PFSK-1 (cell line): ENCODE data around the gene RALGPS1.

Experiments used
- FOXP2 ChIP-seq: optimal IDR thresholded peaks from 2 replicates; pipeline ENCODE3; 2011; ENCODE audit warnings: borderline replicate concordance, control low read depth, inconsistent platforms; ENCODE audit not compliant: insufficient read depth; ENCODE audit errors: extremely low read length, extremely low read depth
- POLR2AphosphoS5 ChIP-seq: IDR thresholded peaks from 2 replicates; pipeline ENCODE4 v1.6.1; 2012; ENCODE audit warnings: low read depth, mild to moderate bottlenecking, control low read depth, low read length, moderate library complexity
- SIN3A ChIP-seq: IDR thresholded peaks from 2 replicates; pipeline ENCODE4 v1.6.1; 2012; ENCODE audit warnings: mild to moderate bottlenecking, low read length, moderate library complexity, borderline replicate concordance; ENCODE audit not compliant: insufficient read depth
- TAF1 ChIP-seq: IDR thresholded peaks from 2 replicates; pipeline ENCODE4 v1.6.1; 2012; ENCODE audit warnings: low read length, control low read depth, borderline replicate concordance; ENCODE audit not compliant: insufficient read depth
- TF ChIP-seq, protein P1 (sequence below), 2 experiments: IDR thresholded peaks; 2 replicates each; pipeline versions ENCODE4 v1.6.1 to v1.8.0; 2011 to 2012; ENCODE audit warnings: low read depth in 2 of 2, low read length in 2 of 2, control low read depth in 1 of 2, inconsistent platforms in 1 of 2, mild to moderate bottlenecking in 1 of 2, moderate library complexity in 1 of 2; ENCODE audit not compliant: insufficient read depth in 1 of 2

RALGPS1 gene

DNA sequence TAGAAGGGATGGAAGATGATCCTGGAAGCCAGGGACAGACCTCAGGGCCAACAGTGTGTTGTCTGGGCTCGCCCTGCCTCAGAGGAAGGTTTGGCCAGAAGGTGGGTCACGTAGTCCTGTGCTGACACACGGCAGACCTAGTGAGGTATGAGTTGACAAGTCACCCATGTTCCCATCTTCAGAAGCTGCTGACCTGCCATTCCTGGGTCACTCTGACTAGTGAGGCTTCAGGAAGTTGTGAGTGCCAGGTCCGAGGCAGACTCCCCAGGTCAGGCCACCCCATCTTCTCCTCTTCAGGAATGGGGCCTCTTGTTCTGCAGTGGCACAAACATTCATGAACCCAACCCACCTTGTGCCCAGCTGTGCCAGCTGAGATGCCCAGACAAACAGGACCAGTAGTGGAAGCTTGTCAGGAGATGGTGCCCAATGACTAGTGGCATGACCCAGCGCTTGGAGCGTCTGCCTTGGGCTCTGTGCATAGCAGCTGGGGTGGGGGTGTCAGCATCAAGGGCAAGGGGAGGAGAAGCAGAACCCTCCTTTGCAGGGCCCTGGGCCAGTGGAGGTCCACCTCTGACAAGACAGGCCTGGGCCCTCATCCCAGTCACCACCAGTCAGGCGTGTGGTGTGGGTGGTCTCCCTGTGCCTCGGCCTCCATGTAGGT, 224.6 kb downstream of the RALGPS1 start:
- TF ChIP-seq FOXP2, result no peak
- TF ChIP-seq, protein P1, sequence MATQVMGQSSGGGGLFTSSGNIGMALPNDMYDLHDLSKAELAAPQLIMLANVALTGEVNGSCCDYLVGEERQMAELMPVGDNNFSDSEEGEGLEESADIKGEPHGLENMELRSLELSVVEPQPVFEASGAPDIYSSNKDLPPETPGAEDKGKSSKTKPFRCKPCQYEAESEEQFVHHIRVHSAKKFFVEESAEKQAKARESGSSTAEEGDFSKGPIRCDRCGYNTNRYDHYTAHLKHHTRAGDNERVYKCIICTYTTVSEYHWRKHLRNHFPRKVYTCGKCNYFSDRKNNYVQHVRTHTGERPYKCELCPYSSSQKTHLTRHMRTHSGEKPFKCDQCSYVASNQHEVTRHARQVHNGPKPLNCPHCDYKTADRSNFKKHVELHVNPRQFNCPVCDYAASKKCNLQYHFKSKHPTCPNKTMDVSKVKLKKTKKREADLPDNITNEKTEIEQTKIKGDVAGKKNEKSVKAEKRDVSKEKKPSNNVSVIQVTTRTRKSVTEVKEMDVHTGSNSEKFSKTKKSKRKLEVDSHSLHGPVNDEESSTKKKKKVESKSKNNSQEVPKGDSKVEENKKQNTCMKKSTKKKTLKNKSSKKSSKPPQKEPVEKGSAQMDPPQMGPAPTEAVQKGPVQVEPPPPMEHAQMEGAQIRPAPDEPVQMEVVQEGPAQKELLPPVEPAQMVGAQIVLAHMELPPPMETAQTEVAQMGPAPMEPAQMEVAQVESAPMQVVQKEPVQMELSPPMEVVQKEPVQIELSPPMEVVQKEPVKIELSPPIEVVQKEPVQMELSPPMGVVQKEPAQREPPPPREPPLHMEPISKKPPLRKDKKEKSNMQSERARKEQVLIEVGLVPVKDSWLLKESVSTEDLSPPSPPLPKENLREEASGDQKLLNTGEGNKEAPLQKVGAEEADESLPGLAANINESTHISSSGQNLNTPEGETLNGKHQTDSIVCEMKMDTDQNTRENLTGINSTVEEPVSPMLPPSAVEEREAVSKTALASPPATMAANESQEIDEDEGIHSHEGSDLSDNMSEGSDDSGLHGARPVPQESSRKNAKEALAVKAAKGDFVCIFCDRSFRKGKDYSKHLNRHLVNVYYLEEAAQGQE (IDR thresholded peaks at IDR 0.05; ENCODE audit: insufficient read depth in 1 of 2, low read depth in 2 of 2, low read length in 2 of 2), result no peak
- no peak for TF ChIP-seq TAF1
- no peak for TF ChIP-seq SIN3A
- TF ChIP-seq POLR2AphosphoS5, result no peak

DNA sequence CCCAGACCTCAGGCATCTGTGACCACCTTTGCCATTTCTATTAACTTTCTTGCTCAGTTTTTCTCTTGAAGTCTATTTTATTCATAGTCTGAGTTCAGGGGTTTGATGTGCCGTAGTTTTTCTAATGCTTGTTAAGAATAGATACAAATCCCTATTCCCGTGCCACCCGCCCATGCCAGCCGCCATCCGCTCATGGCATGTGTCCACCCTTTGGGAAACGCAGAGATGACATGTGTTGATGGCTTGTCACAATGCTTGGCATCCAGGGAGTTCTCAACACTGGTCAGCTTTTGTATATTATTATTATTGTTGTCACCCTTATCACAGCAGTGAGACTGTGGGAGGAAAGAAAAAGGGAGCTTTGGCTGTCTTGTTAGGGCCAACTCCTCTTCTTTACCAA, 225.2 kb downstream of the RALGPS1 start:
- TF ChIP-seq POLR2AphosphoS5, result no peak
- no peak for TF ChIP-seq TAF1
- TF ChIP-seq SIN3A, result no peak

DNA sequence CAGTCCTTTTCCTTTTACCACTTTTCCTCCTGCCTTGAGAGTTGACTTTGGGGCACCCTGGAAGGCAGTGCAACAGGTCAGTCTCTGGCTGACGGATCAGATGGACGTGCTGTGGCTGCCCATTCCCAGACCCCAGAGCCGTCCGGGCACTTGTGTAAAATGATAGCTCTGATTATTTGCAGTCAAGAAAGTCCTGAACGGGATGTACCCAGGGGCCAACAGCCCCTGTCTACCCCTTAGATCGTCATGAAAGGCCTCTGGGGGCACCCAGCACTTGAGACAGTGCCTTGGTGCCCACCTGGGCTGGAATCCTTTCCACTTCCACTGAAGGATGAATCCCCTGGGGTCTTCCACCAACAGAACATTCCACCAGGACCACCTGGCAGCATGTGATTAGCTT, 225.6 kb downstream of the RALGPS1 start:
- TF ChIP-seq, protein P1 (IDR thresholded peaks at IDR 0.05; ENCODE audit: insufficient read depth in 1 of 2, low read depth in 2 of 2, low read length in 2 of 2), result no peak
- TF ChIP-seq SIN3A (no peak), POLR2AphosphoS5 (no peak), FOXP2 (no peak), TAF1 (no peak)

DNA sequence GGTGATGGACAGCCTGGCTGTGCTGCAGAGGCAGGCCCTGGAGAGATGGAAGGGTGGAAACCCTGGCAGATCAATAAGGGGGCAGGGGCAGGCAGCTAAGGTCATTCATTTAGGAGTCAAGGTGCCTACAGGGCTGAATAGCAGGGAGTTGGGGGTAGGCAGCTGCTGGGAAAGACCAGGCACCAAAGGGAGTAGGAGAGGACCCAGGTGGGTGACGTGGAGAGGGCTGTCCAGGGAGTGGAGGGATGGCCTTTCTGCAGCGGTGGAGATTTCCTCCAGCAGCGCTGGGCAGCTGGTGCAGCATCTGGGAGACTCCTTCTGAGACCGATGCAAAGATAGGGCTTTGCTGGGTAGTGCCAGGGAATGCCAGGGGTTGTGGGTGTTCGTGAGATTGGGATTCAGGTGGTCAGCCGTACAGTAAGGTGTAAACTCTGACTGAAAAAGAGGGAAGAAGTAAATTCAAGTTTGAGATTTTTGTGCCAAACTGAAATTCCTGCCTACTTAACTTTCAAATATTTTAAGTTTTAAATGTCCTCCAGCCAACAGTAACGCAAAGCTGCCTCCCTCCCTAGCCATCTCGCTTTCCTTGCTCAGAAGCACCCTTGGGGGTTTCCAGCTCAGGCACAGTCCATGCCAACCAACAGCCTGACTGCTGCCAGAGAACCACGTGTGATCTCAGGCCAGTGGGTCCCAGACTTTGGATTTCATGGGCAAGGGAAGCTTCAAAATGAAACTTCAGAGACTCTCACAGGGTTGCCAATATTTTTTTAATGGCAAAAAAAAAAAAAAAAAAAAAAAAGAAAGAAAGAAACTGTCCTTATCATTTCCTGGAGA, 226.5 kb downstream of the RALGPS1 start:
- TF ChIP-seq POLR2AphosphoS5 (no peak), FOXP2 (no peak), SIN3A (no peak), TAF1 (no peak)
- TF ChIP-seq, protein P1 (IDR thresholded peaks at IDR 0.05; ENCODE audit: insufficient read depth in 1 of 2, low read depth in 2 of 2, low read length in 2 of 2), result no peak

DNA sequence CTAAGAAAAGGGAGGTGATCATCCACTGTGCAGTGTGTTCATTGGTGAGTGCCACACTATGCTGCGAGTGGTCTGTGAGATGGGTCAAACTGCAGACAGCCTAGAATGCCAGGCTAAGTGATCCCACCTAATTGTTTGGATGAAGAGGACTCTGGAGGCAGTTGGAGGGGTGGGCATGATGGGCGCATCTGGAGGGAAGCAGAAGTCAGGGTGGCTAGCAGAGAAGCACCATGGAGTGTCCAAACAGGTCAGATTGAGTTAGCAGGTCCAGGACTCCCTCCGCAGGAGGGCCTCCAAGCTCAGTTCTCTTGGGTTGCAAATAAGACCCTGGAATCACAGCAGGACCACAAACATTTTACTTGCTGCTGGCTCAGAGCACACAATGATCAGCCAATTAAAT, 227.7 kb downstream of the RALGPS1 start:
- TF ChIP-seq, protein P1 (IDR thresholded peaks at IDR 0.05; ENCODE audit: insufficient read depth in 1 of 2, low read depth in 2 of 2, low read length in 2 of 2), result no peak
- TF ChIP-seq TAF1, result no peak
- no peak for TF ChIP-seq POLR2AphosphoS5
- no peak for TF ChIP-seq FOXP2
- no peak for TF ChIP-seq SIN3A
